Nephron (organoid): ENCODE measurements around the gene APAF1.
"Not testable (repeated sequence)": the region's sequence is repeated elsewhere in the genome, so short reads cannot be mapped to it uniquely, and the experiment has no call there.

Experiments used
- H3K27ac Mint-ChIP-seq, 3 experiments: 2 replicates each; pipeline ENCODE4 v1.8.0; 2020; ENCODE audit warnings: mixed read lengths in 3 of 3, mild to moderate bottlenecking in 2 of 3, moderate library complexity in 1 of 3
- H3K27me3 Mint-ChIP-seq: 2 replicates; pipeline ENCODE4 v1.8.0; 2021; ENCODE audit warnings: low read depth, mild to moderate bottlenecking, moderate library complexity, mixed read lengths
- H3K36me3 Mint-ChIP-seq: 2 replicates; pipeline ENCODE4 v1.8.0; 2020; ENCODE audit warnings: low read depth, mixed read lengths
- H3K4me1 Mint-ChIP-seq: 2 replicates; pipeline ENCODE4 v1.8.0; 2020; ENCODE audit warnings: mixed read lengths
- H3K4me3 Mint-ChIP-seq, 3 experiments: 2 replicates each; pipeline ENCODE4 v1.8.0; 2020; ENCODE audit warnings: mild to moderate bottlenecking in 3 of 3, mixed read lengths in 3 of 3, moderate library complexity in 2 of 3
- H3K9me3 Mint-ChIP-seq: 2 replicates; pipeline ENCODE4 v1.8.0; 2020; ENCODE audit warnings: mixed read lengths
- CTCF ChIP-seq, 3 experiments: fragments of 200-600 bp; sonication (generic); IDR thresholded peaks; one replicate each; pipeline ENCODE4 v1.5.0; 2021; ENCODE audit warnings: antibody characterized with exemption in 3 of 3; ENCODE audit not compliant: unreplicated experiment in 3 of 3

Gene APAF1

GRCh38 chr12:98748463-98748862, 103.4 kb downstream of the APAF1 start:
- no peak overlapping the region for H3K27ac Mint-ChIP-seq
- no peaks in the 10 kb centered on the region for H3K36me3 Mint-ChIP-seq
- H3K9me3 Mint-ChIP-seq: no peaks in the 10 kb centered on the region
- H3K27me3 Mint-ChIP-seq: peaks cover 32% of the 10 kb centered on the region
- H3K4me1 Mint-ChIP-seq: peaks cover 22% of the 10 kb centered on the region
- TF ChIP-seq CTCF (IDR thresholded peaks at IDR 0.05; ENCODE audit: unreplicated experiment in 3 of 3): no peak
- H3K4me3 Mint-ChIP-seq: no peak overlapping the region

GRCh38 chr12:98750511-98750910, 105.4 kb downstream of the APAF1 start:
- Mint-ChIP-seq H3K36me3 (no peaks in the 10 kb centered on the region), H3K4me3 (no peak overlapping the region), H3K27ac (peak overlapping the region; percentile 11 to 49 (median 12)), H3K9me3 (no peaks in the 10 kb centered on the region), H3K27me3 (peaks cover 32% of the 10 kb centered on the region), H3K4me1 (peaks cover 20% of the 10 kb centered on the region)
- TF ChIP-seq CTCF (IDR thresholded peaks at IDR 0.05; ENCODE audit: unreplicated experiment in 3 of 3): no peak

- Mint-ChIP-seq H3K27ac (no peak overlapping the region), H3K9me3 (no peaks in the 10 kb centered on the region), H3K4me3 (no peak overlapping the region), H3K4me1 (peaks cover 16% of the 10 kb centered on the region), H3K36me3 (no peaks in the 10 kb centered on the region), H3K27me3 (peaks cover 25% of the 10 kb centered on the region)
- TF ChIP-seq CTCF (IDR thresholded peaks at IDR 0.05; ENCODE audit: unreplicated experiment in 3 of 3): no peak
These were observed 106.6 kb downstream of the APAF1 start for GRCh38 chr12:98751580-98752115.

- Mint-ChIP-seq H3K4me3 (no peak overlapping the region), H3K27me3 (peaks cover 16% of the 10 kb centered on the region), H3K9me3 (peaks cover 2% of the 10 kb centered on the region), H3K4me1 (peaks cover 21% of the 10 kb centered on the region), H3K27ac (no peak overlapping the region), H3K36me3 (no peaks in the 10 kb centered on the region)
- no peak for TF ChIP-seq CTCF (IDR thresholded peaks at IDR 0.05; ENCODE audit: unreplicated experiment in 3 of 3)
These were observed 107.6 kb downstream of the APAF1 start for GRCh38 chr12:98752726-98753125.

GRCh38 chr12:98754095-98754494, 109.0 kb downstream of the APAF1 start:
- H3K9me3 Mint-ChIP-seq: peaks cover 2% of the 10 kb centered on the region
- TF ChIP-seq CTCF (IDR thresholded peaks at IDR 0.05; ENCODE audit: unreplicated experiment in 3 of 3): no peak
- no peak overlapping the region for H3K27ac Mint-ChIP-seq
- no peaks in the 10 kb centered on the region for H3K36me3 Mint-ChIP-seq
- peaks cover 22% of the 10 kb centered on the region for H3K4me1 Mint-ChIP-seq
- H3K4me3 Mint-ChIP-seq: no peak overlapping the region
- peaks cover 11% of the 10 kb centered on the region for H3K27me3 Mint-ChIP-seq

GRCh38 chr12:98755855-98756254, 110.8 kb downstream of the APAF1 start:
- H3K27me3 Mint-ChIP-seq, H3K27ac Mint-ChIP-seq, H3K9me3 Mint-ChIP-seq, H3K4me3 Mint-ChIP-seq, H3K36me3 Mint-ChIP-seq: not testable (repeated sequence)
- H3K4me1 Mint-ChIP-seq: peaks cover 15% of the 10 kb centered on the region
